Stomach (tissue), 4 donors: ENCODE measurements around the gene GUCD1.

Source experiments
- CTCF ChIP-seq, 7 experiments: fragments of 450-650 bp in 4 of 7; fragments of 200-600 bp in 3 of 7; sonication (generic) in 3 of 7; IDR thresholded peaks; one replicate each; pipeline ENCODE4 v1.5.1; 2016 to 2019; ENCODE audit warnings: antibody characterized with exemption in 7 of 7, control low read depth in 2 of 7, mild to moderate bottlenecking in 1 of 7
- EP300 ChIP-seq: sonication (generic); formaldehyde crosslinking; IDR thresholded peaks from one replicate; pipeline ENCODE4 v1.6.1; 2017; ENCODE audit warnings: antibody characterized with exemption
- POLR2A ChIP-seq, 4 donors: fragments of 450-650 bp; IDR thresholded peaks; one replicate each; pipeline ENCODE4 v1.6.1; 2016; ENCODE audit warnings: antibody characterized with exemption in 4 of 4, control low read depth in 2 of 4, mild to moderate bottlenecking in 1 of 4, moderate library complexity in 1 of 4
- POLR2AphosphoS5 ChIP-seq, 3 donors: sonication (generic); formaldehyde crosslinking; IDR thresholded peaks; one replicate each; pipeline ENCODE4 v1.6.1; 2016; ENCODE audit warnings: antibody characterized with exemption in 3 of 3

- TF ChIP-seq CTCF (IDR thresholded peaks at IDR 0.05) (no peak), POLR2AphosphoS5 (IDR thresholded peaks at IDR 0.05) (no peak), POLR2A (IDR thresholded peaks at IDR 0.05) (no peak), EP300 (no peak)
Measured at GRCh38 chr22:24529898-24530297, 25.0 kb downstream of the GUCD1 start.
